ENCODE results near the gene ADCY4.
"Not testable (repeated sequence)": the region's sequence is repeated elsewhere in the genome, so short reads cannot be mapped to it uniquely, and the experiment has no call there.

The ADCY4 gene

GRCh38 chr14:24378981-24379906, 44.4 kb upstream of the ADCY4 start:
- in situ Hi-C loops (cut with HindIII; ENCODE audit: low sequenced_read_pairs): no loop called here
- no peak for TF ChIP-seq CTCF (IDR thresholded peaks at IDR 0.05; ENCODE audit: low read depth, low read length)
- H3K4me3 ChIP-seq (ENCODE audit: low read depth, low read length): no peak overlapping the region
- no peak for DNase-seq (ENCODE audit: low read depth, low spot score)

- in situ Hi-C loops (cut with HindIII; ENCODE audit: low sequenced_read_pairs): no loop called here
- no peak overlapping the region for H3K4me3 ChIP-seq (ENCODE audit: low read depth, low read length)
- no peak for DNase-seq (ENCODE audit: low read depth, low spot score)
- TF ChIP-seq CTCF (IDR thresholded peaks at IDR 0.05; ENCODE audit: low read depth, low read length): no peak
These were observed 43.5 kb upstream of the ADCY4 start for GRCh38 chr14:24378327-24378726.

- no peak for DNase-seq (ENCODE audit: low read depth, low spot score)
- H3K4me3 ChIP-seq (ENCODE audit: low read depth, low read length): no peak overlapping the region
- in situ Hi-C loops (cut with HindIII; ENCODE audit: low sequenced_read_pairs): no loop called here
- no peak for TF ChIP-seq CTCF (IDR thresholded peaks at IDR 0.05; ENCODE audit: low read depth, low read length)
These were observed 42.8 kb upstream of the ADCY4 start for GRCh38 chr14:24377657-24378056.

- no peak for DNase-seq (ENCODE audit: low read depth, low spot score)
- in situ Hi-C loops (cut with HindIII; ENCODE audit: low sequenced_read_pairs): no loop called here
- TF ChIP-seq CTCF (IDR thresholded peaks at IDR 0.05; ENCODE audit: low read depth, low read length): no peak
- no peak overlapping the region for H3K4me3 ChIP-seq (ENCODE audit: low read depth, low read length)
These were observed 42.3 kb upstream of the ADCY4 start for GRCh38 chr14:24377126-24377525.

GRCh38 chr14:24376448-24377070, 41.7 kb upstream of the ADCY4 start:
- no peak for TF ChIP-seq CTCF (IDR thresholded peaks at IDR 0.05; ENCODE audit: low read depth, low read length)
- H3K4me3 ChIP-seq (ENCODE audit: low read depth, low read length): no peak overlapping the region
- no peak for DNase-seq (ENCODE audit: low read depth, low spot score)
- in situ Hi-C loops (cut with HindIII; ENCODE audit: low sequenced_read_pairs): no loop called here

- no peak overlapping the region for H3K4me3 ChIP-seq (ENCODE audit: low read depth, low read length)
- in situ Hi-C loops (cut with HindIII; ENCODE audit: low sequenced_read_pairs): no loop called here
- DNase-seq (ENCODE audit: low read depth, low spot score): no peak
- no peak for TF ChIP-seq CTCF (IDR thresholded peaks at IDR 0.05; ENCODE audit: low read depth, low read length)
These were observed 38.0 kb upstream of the ADCY4 start for GRCh38 chr14:24372701-24373416.

- H3K4me3 ChIP-seq (ENCODE audit: low read depth, low read length); in situ Hi-C loops (cut with HindIII; ENCODE audit: low sequenced_read_pairs); DNase-seq (ENCODE audit: low read depth, low spot score): not testable (repeated sequence)
These were observed 36.7 kb upstream of the ADCY4 start for GRCh38 chr14:24371605-24372004.

Data from astrocyte of the spinal cord (primary cell).